A549 (cell line): ENCODE measurements around the gene SPDYE1. TPM values are rescaled to one million over a fixed set of nuclear protein-coding genes. Genes with fewer than 3 reads are reported as not detected.

ENCODE experiments used
- ATAC-seq, 2 experiments: fragments of 200-7000 bp in 1 of 2; fragments of >200 bp in 1 of 2; cut with Nextera tagmentation in 1 of 2; cut with Tn5 transposase in 1 of 2; 3 replicates each; pipeline versions ENCODE4 v1.8.0 to v1.9.1; 2018 to 2020; ENCODE audit warnings: mild to moderate bottlenecking in 1 of 2, moderate library complexity in 1 of 2
- CTCF ChIA-PET: fragments of 300-600 bp; sonication (Branson Sonifier 250); formaldehyde crosslinking; extraction: SDS; loops from one replicate; lab custom pipeline; 2021; ENCODE audit warnings: antibody characterized with exemption, inconsistent platforms; lab: Yijun Ruan, JAX
- POLR2A ChIA-PET: fragments of 350-600 bp; formaldehyde crosslinking; extraction: SDS; loops from one replicate; lab custom pipeline; 2021; ENCODE audit warnings: antibody characterized with exemption, inconsistent platforms; lab: Yijun Ruan, JAX
- DNase-seq, 2 experiments: peaks; one replicate each; pipeline versions ENCODE4 v3.0.0 to v3.0.0-alpha.2; 2011 to 2016; ENCODE audit warnings: low read depth in 1 of 2, low spot score in 1 of 2
- FAIRE-seq: peaks from 2 replicates; lab custom pipeline; 2011; peaks lifted over from hg19 to GRCh38; lab: Jason Lieb, UNC
- H3K27ac ChIP-seq, 2 experiments: fragments of >200 bp; sonication (Bioruptor Twin); formaldehyde crosslinking; 3 replicates each; pipeline ENCODE4 v1.5.1; 2016 to 2017
- H3K4me1 ChIP-seq: fragments of >200 bp; sonication (Bioruptor Twin); formaldehyde crosslinking; 3 replicates; pipeline ENCODE4 v1.6.1; 2016
- H3K4me2 ChIP-seq: fragments of >200 bp; sonication (Bioruptor Twin); formaldehyde crosslinking; 3 replicates; pipeline ENCODE4 v1.6.1; 2016
- H3K4me3 ChIP-seq: fragments of >200 bp; sonication (Bioruptor Twin); formaldehyde crosslinking; 3 replicates; pipeline ENCODE4 v1.5.1; 2016
- H3K9me3 ChIP-seq: fragments of >200 bp; sonication (Bioruptor Twin); formaldehyde crosslinking; 3 replicates; pipeline ENCODE4 v1.6.1; 2016
- ATOH8 ChIP-seq: fragments of 250-450 bp; sonication (Bioruptor Pico); IDR thresholded peaks from 2 replicates; pipeline ENCODE4 v1.5.0; 2020; ENCODE audit warnings: low read depth, mild to moderate bottlenecking, moderate library complexity
- CBX2 ChIP-seq: fragments of 200-600 bp; sonication (generic); IDR thresholded peaks from 2 replicates; pipeline ENCODE4 v1.6.1; 2016; ENCODE audit warnings: low read depth, mild to moderate bottlenecking, borderline replicate concordance
- CEBPB ChIP-seq, 2 experiments: fragments of >200 bp in 1 of 2; sonication (Bioruptor Twin) in 1 of 2; formaldehyde crosslinking in 1 of 2; IDR thresholded peaks; 2 replicates each; pipeline ENCODE4 v1.6.1; 2012 to 2016
- CHD2 ChIP-seq: fragments of 150-350 bp; IDR thresholded peaks from 2 replicates; pipeline ENCODE4 v1.6.1; 2014; ENCODE audit warnings: low read length; ENCODE audit not compliant: partially characterized antibody
- E2F6 ChIP-seq: IDR thresholded peaks from 2 replicates; pipeline ENCODE4 v1.6.1; 2012; ENCODE audit warnings: low read depth, borderline replicate concordance
- ESRRA ChIP-seq: fragments of 150-350 bp; IDR thresholded peaks from 2 replicates; pipeline ENCODE4 v1.6.1; 2014; ENCODE audit warnings: mild to moderate bottlenecking, low read length, borderline replicate concordance
- FOSB ChIP-seq: fragments of 250-450 bp; sonication (Bioruptor Pico); IDR thresholded peaks from 2 replicates; pipeline ENCODE4 v1.5.0; 2020; ENCODE audit warnings: mild to moderate bottlenecking, moderate library complexity
- GATA3 ChIP-seq: IDR thresholded peaks from 2 replicates; pipeline ENCODE4 v1.6.1; 2012; ENCODE audit warnings: borderline replicate concordance
- HEYL ChIP-seq: fragments of 250-450 bp; sonication (Bioruptor Pico); IDR thresholded peaks from 2 replicates; pipeline ENCODE4 v1.8.0; 2021; ENCODE audit warnings: mild to moderate bottlenecking, moderate library complexity
- HOXA7 ChIP-seq: fragments of 250-450 bp; sonication (Bioruptor Pico); IDR thresholded peaks from 2 replicates; pipeline ENCODE4 v1.5.0; 2020; ENCODE audit warnings: mild to moderate bottlenecking, moderate library complexity
- HOXB5 ChIP-seq: fragments of 250-450 bp; sonication (Bioruptor Pico); IDR thresholded peaks from 2 replicates; pipeline ENCODE4 v1.5.0; 2020; ENCODE audit warnings: mild to moderate bottlenecking, moderate library complexity
- JUN ChIP-seq, 2 experiments: fragments of >200 bp; sonication (Bioruptor Twin); formaldehyde crosslinking; IDR thresholded peaks; 2 replicates in 1 of 2; 3 replicates in 1 of 2; pipeline ENCODE4 v1.6.1; 2016 to 2017
- JUNB ChIP-seq: fragments of >200 bp; sonication (Bioruptor Twin); formaldehyde crosslinking; IDR thresholded peaks from 2 replicates; pipeline ENCODE4 v1.6.1; 2016
- MAFK ChIP-seq: fragments of 450-650 bp; IDR thresholded peaks from 2 replicates; pipeline ENCODE4 v1.6.1; 2014; ENCODE audit not compliant: partially characterized antibody
- MAX ChIP-seq: IDR thresholded peaks from 2 replicates; pipeline ENCODE4 v1.6.1; 2012
- MAZ ChIP-seq: fragments of 150-350 bp; IDR thresholded peaks from 2 replicates; pipeline ENCODE4 v1.6.1; 2014; ENCODE audit warnings: antibody characterized with exemption, low read depth, low read length, borderline replicate concordance
- NFE2L2 ChIP-seq: fragments of 150-350 bp; conservative IDR thresholded peaks from 2 replicates; pipeline ENCODE4 v1.6.1; 2014; ENCODE audit warnings: low read length
- NR3C1 ChIP-seq: fragments of >200 bp; sonication (Bioruptor Twin); formaldehyde crosslinking; IDR thresholded peaks from 3 replicates; pipeline ENCODE4 v1.6.1; 2017
- PHF8 ChIP-seq: fragments of 200-600 bp; sonication (generic); IDR thresholded peaks from 2 replicates; pipeline ENCODE4 v1.6.1; 2016; ENCODE audit warnings: low read depth, mild to moderate bottlenecking, antibody characterized with exemption, moderate library complexity, borderline replicate concordance
- RAD21 ChIP-seq, 2 experiments: fragments of >200 bp in 1 of 2; sonication (Bioruptor Twin) in 1 of 2; formaldehyde crosslinking in 1 of 2; IDR thresholded peaks in 1 of 2; conservative IDR thresholded peaks in 1 of 2; 2 replicates in 1 of 2; 3 replicates in 1 of 2; pipeline ENCODE4 v1.6.1; 2012 to 2018; ENCODE audit warnings: inconsistent platforms in 1 of 2
- RFX5 ChIP-seq: fragments of 450-650 bp; IDR thresholded peaks from 2 replicates; pipeline ENCODE4 v1.7.1; 2014; ENCODE audit warnings: antibody characterized with exemption, mild to moderate bottlenecking, moderate library complexity
- RNF2 ChIP-seq: fragments of 200-600 bp; sonication (generic); IDR thresholded peaks from 2 replicates; pipeline ENCODE4 v1.6.1; 2016; ENCODE audit warnings: low read depth, mild to moderate bottlenecking, antibody characterized with exemption, moderate library complexity, borderline replicate concordance
- SREBF2 ChIP-seq: fragments of 450-650 bp; IDR thresholded peaks from 2 replicates; pipeline ENCODE4 v1.6.1; 2014; ENCODE audit warnings: mild to moderate bottlenecking, moderate library complexity
- TP53 ChIP-seq: fragments of 250-450 bp; sonication (Bioruptor Pico); IDR thresholded peaks from 2 replicates; pipeline ENCODE4 v1.5.0; 2021; ENCODE audit warnings: mild to moderate bottlenecking, moderate library complexity
- ZNF302 ChIP-seq: fragments of 250-450 bp; sonication (Bioruptor Pico); IDR thresholded peaks from 2 replicates; pipeline ENCODE4 v1.9.0; 2021; ENCODE audit warnings: inconsistent platforms, mild to moderate bottlenecking, moderate library complexity
- ZSCAN20 ChIP-seq: fragments of 250-450 bp; sonication (Bioruptor Pico); IDR thresholded peaks from 2 replicates; pipeline ENCODE4 v1.8.0; 2022; ENCODE audit warnings: mild to moderate bottlenecking, moderate library complexity
- WGBS: methylation state at CpG from one replicate; pipeline ENCODE4 v1.1.6; 2017; ENCODE audit errors: missing lambda C conversion rate; 5-methylcytosine and 5-hydroxymethylcytosine counted together
- polyA plus RNA-seq, 4 experiments: library from polyadenylated mRNA; depleted of rRNA in 3 of 4; stranded (reverse); fragments of >200 nt; fragmentation: RNase III in 1 of 4; extraction: RNeasy Plus Mini Kit Qiagen cat#74134 plus additional on column Dnase treatment in 1 of 4; gene quantifications; 2 replicates in 3 of 4; 3 replicates in 1 of 4; pipeline ENCODE4 v1.2.3, GENCODE V29; 2011 to 2017
- TF ChIP-seq, protein P1 (sequence below): IDR thresholded peaks from 2 replicates; pipeline ENCODE4 v1.6.1; 2012

SPDYE1 gene
- polyA plus RNA-seq, 2 of the 4 experiments (the other 2 are of a cell fraction) = not detected

- ChIA-PET POLR2A (no interaction called here), CTCF (no interaction called here)
- no peak for TF ChIP-seq HEYL (CRISPR knock-in tag)
- TF ChIP-seq RAD21 (conservative IDR thresholded peaks at IDR 0.05 in 1 of 2, IDR thresholded peaks at IDR 0.05 in 1 of 2) = no peak
- no peak for TF ChIP-seq FOSB
- no peak for TF ChIP-seq ZSCAN20 (CRISPR knock-in tag)
- TF ChIP-seq GATA3 = no peak
- no peak for TF ChIP-seq MAX
- TF ChIP-seq MAZ = no peak
- no peak for TF ChIP-seq JUNB
- TF ChIP-seq HOXB5 (CRISPR knock-in tag) = no peak
- no peak for TF ChIP-seq HOXA7 (CRISPR knock-in tag)
- no peak for TF ChIP-seq ATOH8 (CRISPR knock-in tag)
- TF ChIP-seq CHD2 = no peak
- no peak for TF ChIP-seq NFE2L2
- TF ChIP-seq ZNF302 = no peak
- TF ChIP-seq RNF2 = no peak
- WGBS = 85% methylated on average over 4 of the region's 7 CpGs
- FAIRE-seq = no peak
- Histone ChIP-seq H3K4me2 (no peak overlapping the region), H3K4me3 (no peak overlapping the region), H3K9me3 (no peaks in the 10 kb centered on the region), H3K27ac (no peak overlapping the region), H3K4me1 (no peaks in the 10 kb centered on the region)
- DNase-seq = no peak
- no peak for ATAC-seq
Observed at GRCh38 chr7:44056681-44057080, 59.0 kb downstream of the SPDYE1 start.

DNA sequence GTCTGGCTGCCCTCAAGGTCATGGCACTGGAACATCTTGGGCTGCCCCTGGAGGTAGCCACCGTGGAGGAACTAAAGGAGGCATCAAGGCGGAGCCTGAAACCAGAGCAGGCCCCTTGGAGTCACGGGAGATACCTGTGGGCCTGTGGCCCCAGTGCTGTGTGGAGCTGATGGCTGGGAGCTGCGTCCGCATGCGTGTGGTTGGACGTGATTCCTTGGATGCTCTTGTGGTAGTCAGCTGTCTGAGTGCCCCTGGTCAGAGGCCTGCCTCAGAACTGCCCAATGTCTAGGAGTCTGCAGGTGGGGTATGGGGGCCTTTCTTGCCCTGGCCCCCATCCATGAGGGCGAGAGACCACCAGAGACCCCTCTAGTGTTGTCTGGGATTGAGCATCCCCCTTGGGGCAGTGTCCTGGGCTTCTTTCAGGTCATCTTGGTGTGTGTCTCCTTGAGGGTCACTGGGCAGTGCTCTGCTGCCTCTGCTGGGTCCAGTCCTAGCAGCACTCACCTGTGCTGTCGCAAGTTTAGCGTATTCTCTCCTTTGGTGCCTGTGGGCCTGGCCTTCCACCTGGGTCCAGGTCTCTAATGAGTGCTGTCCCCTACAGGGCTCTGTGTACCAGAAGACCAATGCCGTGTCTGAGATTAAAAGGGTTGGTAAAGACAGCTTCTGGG, 59.6 kb downstream of the SPDYE1 start:
- TF ChIP-seq SREBF2 (no peak), NFE2L2 (no peak), E2F6 (no peak), MAZ (no peak)
- TF ChIP-seq, protein P1, sequence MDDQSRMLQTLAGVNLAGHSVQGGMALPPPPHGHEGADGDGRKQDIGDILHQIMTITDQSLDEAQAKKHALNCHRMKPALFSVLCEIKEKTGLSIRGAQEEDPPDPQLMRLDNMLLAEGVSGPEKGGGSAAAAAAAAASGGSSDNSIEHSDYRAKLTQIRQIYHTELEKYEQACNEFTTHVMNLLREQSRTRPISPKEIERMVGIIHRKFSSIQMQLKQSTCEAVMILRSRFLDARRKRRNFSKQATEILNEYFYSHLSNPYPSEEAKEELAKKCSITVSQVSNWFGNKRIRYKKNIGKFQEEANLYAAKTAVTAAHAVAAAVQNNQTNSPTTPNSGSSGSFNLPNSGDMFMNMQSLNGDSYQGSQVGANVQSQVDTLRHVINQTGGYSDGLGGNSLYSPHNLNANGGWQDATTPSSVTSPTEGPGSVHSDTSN = no peak
- Histone ChIP-seq H3K4me2 (no peak overlapping the region), H3K4me3 (no peak overlapping the region), H3K27ac (no peak overlapping the region), H3K9me3 (no peaks in the 10 kb centered on the region), H3K4me1 (no peaks in the 10 kb centered on the region)
- DNase-seq = no peak
- 86% methylated on average over 9 of the region's 11 CpGs for WGBS
- ChIA-PET POLR2A (no interaction called here), CTCF (interaction anchor here (1.0 to 1.7 kb wide), 4 partner anchors 11 to 74 kb away, joined by 3 to 7 read pairs (median 3); no protein-coding TSS in a partner anchor)
- no peak for FAIRE-seq
- no peak for ATAC-seq

DNA sequence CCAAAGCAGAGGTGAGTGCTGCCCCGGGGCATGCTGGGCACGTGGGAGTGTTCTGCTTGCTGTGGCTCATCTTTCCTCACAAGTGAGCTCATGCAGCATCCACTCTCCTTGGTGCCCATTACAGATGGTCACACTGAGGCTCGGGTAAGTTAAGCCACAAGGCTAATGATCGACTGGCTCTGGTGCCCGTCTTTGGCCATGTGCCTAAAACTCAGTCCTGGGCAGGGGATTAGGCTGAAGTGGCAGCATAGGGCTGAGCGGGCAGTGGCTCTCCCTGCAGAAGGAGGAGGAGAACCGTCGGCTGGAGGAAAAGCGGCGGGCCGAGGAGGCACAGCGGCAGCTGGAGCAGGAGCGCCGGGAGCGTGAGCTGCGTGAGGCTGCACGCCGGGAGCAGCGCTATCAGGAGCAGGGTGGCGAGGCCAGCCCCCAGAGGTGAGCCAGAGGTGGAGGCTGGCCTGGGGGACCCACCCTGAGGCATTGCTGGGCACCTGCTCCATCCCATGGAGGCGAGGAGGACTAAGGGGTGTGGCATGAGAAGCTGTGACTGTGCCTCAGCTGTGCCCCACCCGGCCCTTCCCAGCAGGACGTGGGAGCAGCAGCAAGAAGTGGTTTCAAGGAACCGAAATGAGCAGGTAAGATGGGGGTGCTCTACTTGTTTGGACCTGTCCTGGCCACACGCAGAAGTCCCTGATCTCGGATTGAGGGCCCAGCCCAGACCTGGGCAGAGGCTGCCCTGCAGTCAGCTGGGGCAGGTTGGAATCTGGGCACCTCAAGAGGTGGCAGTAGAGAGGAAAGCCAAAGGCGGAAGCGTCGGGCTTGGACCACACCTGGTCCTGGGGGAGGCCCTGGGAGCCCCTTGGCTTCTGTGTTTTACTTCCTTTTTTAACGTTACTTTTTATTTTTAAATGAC, 60.4 kb downstream of the SPDYE1 start:
- CTCF ChIA-PET = interaction anchor here (1.0 to 1.7 kb wide), 4 partner anchors 11 to 73 kb away, joined by 3 to 7 read pairs (median 3); no protein-coding TSS in a partner anchor
- 94% methylated on average over 30 of the region's 30 CpGs for WGBS
- TF ChIP-seq HOXB5 (CRISPR knock-in tag) (no peak), E2F6 (no peak), HEYL (CRISPR knock-in tag) (no peak), NR3C1 (no peak), CEBPB (IDR thresholded peaks at IDR 0.05) (no peak), ATOH8 (CRISPR knock-in tag) (no peak), ESRRA (no peak), MAZ (no peak), TP53 (CRISPR knock-in tag) (no peak), ZNF302 (no peak), RFX5 (no peak), MAFK (no peak), CHD2 (no peak), PHF8 (no peak), CBX2 (no peak), JUN (IDR thresholded peaks at IDR 0.05) (no peak)
- Histone ChIP-seq H3K4me1 (no peaks in the 10 kb centered on the region), H3K4me2 (no peak overlapping the region), H3K27ac (no peak overlapping the region), H3K4me3 (no peak overlapping the region), H3K9me3 (no peaks in the 10 kb centered on the region)
- DNase-seq = no peak
- POLR2A ChIA-PET = no interaction called here
- no peak for FAIRE-seq
- ATAC-seq = no peak
